Stimulated activated CD8-positive, alpha-beta memory T cell treated with anti-CD3 and anti-CD28 coated beads, Interleukin-7, amount 100 ng/mL, for 48 hours (primary cell): ENCODE measurements around the gene ITK.

Experiments used
- DNase-seq, 2 donors: peaks; one replicate each; pipeline ENCODE4 v3.0.0-alpha.2; 2020; ENCODE audit warnings: low read depth in 1 of 2; ENCODE audit errors: extremely low read depth in 1 of 2

Gene ITK

GRCh38 chr5:157278319-157279037 lies 97.8 kb downstream of the ITK start:
- no peak for DNase-seq

GRCh38 chr5:157279605-157280239 lies 99.1 kb downstream of the ITK start:
- DNase-seq: no peak

- DNase-seq: no peak
Measured at GRCh38 chr5:157280927-157281326, 100.3 kb downstream of the ITK start.

GRCh38 chr5:157282150-157282549 lies 101.5 kb downstream of the ITK start:
- no peak for DNase-seq

GRCh38 chr5:157283434-157283833 lies 102.8 kb downstream of the ITK start:
- no peak for DNase-seq

- no peak for DNase-seq
Measured at GRCh38 chr5:157284458-157285212, 104.0 kb downstream of the ITK start.

GRCh38 chr5:157285310-157286035 lies 104.8 kb downstream of the ITK start:
- no peak for DNase-seq

- DNase-seq: no peak
Measured at GRCh38 chr5:157286761-157287211, 106.1 kb downstream of the ITK start.

- no peak for DNase-seq
Measured at GRCh38 chr5:157288405-157289163, 107.9 kb downstream of the ITK start.

GRCh38 chr5:157289164-157289819 lies 108.7 kb downstream of the ITK start:
- no peak for DNase-seq

GRCh38 chr5:157290156-157290980 lies 109.7 kb downstream of the ITK start:
- DNase-seq: no peak

GRCh38 chr5:157290981-157291711 lies 110.5 kb downstream of the ITK start:
- peak in 1 of 2 donors; percentile 24 for DNase-seq

GRCh38 chr5:157292599-157292998 lies 112.0 kb downstream of the ITK start:
- DNase-seq: no peak

- no peak for DNase-seq
Measured at GRCh38 chr5:157294407-157295091, 113.9 kb downstream of the ITK start.

GRCh38 chr5:157295247-157295646 lies 114.6 kb downstream of the ITK start:
- no peak for DNase-seq

- no peak for DNase-seq
Measured at GRCh38 chr5:157300564-157300963, 119.9 kb downstream of the ITK start.

- no peak for DNase-seq
Measured at GRCh38 chr5:157301066-157301465, 120.4 kb downstream of the ITK start.

GRCh38 chr5:157303023-157303422 lies 122.4 kb downstream of the ITK start:
- no peak for DNase-seq
